G401.6 (cell line): ENCODE data around the gene UBL4B.

ENCODE experiments used
- FAIRE-seq: peaks from 2 replicates; lab custom pipeline; 2012; peaks lifted over from hg19 to GRCh38; lab: Jason Lieb, UNC

Gene UBL4B

DNA sequence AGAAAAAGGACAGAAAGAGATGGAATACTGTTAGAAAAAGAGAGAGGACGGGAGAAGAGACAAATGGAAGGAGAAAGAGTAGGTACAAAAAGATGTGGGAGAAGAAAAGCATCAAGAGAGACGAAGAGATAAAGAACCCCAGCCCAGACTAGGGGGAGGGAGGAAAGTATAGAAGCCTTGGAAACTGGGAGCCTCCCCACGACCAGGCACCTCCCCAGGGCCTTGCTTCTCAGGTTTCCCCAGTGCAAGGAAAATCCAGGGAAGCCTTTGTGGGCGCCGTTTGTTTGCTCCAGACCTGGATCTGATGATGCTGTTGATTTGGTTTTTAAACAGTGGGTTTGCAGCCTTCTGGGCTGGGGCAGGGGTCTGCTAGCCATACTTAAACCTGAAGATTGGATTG is 26.6 kb upstream of the UBL4B start:
- no peak for FAIRE-seq

DNA sequence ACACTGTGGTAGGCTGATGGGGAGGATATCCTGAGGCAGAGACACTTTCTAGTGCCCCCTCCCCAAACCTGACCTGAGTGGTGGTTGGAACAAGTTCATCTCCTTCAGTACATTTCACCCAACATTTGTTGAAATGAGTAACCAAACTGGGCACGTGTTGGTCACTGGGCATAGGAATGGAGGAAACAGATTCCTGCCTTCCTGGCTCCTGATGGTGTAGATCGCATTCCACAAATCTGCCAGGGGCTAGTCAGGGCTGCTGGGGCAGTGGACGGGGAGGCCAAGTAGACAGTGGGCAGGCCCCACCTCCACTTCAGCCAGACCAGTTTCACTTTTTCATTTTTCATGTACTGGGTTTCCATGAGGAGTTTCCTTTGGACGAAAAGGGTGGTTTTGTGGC is 25.3 kb upstream of the UBL4B start:
- FAIRE-seq: no peak

DNA sequence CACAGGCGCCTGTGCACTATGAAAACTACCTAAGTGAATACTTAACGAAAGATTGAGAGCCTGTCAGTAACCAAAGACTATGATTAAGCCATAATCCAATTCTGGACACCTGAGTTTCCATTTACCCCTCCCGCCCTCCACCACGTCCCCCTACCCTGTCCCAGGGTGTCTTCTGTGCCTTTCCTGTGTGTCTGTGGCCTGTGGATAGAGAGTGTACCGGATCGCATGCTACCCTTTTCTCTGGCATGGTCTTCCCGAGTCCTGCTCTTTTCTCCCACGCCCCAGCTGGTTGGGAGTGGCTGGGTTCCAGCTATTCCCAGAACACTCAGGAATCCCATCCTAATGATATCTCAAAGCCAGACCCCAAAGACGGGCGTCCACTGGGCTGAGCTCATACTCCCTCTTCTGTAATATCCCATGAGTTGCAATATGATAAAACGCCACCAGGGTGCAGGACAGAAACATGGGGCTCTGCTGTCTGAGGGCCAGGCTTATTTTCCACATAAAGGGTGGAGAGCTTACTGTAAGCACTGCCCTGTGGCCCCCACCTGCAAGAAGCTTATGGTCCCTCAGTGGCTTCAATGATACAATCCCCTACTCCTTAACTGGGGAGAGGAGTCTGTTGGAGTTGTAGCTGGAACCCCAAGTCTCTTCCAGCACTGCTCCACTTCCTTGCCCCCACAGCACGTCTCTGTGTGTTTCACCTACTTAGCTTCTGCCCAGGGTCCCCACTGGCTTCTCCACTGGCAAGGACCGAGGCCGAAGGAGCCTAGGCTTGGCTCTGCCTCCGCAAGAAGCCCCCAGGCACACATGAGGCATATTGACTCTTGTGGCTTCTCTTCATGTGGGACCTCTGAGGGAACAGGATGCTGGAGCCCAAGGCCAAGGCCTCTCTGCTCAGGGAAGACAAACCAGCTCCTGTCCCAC is 24.2 kb upstream of the UBL4B start:
- no peak for FAIRE-seq

DNA sequence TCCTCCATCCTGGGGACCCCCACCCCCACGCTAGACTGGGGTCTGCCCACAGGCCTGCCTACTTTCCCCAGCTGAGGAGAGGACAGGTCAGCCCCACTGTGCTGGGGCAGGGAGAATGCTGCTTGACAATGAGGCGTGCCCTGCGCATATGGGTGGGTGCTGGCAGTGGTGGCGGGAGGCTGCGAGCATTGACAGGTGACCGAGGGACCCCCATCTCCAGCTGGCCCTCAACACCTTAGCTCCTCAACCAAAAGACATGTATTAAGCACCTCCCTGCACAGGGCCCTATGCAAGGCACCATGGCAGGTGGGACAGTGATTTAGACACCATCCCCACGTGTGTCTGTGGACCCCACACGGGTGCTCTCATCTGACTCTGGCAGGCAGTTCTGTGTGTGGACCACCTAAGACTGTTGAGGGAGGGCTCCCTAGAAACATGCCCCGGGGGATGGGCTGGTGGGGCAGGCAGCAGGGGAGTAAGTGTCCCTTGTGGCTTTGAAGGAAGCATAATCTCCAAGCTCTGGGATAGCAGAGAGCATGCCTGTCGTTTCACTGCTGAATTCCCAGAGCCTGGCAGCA is 23.4 kb upstream of the UBL4B start:
- FAIRE-seq: no peak

DNA sequence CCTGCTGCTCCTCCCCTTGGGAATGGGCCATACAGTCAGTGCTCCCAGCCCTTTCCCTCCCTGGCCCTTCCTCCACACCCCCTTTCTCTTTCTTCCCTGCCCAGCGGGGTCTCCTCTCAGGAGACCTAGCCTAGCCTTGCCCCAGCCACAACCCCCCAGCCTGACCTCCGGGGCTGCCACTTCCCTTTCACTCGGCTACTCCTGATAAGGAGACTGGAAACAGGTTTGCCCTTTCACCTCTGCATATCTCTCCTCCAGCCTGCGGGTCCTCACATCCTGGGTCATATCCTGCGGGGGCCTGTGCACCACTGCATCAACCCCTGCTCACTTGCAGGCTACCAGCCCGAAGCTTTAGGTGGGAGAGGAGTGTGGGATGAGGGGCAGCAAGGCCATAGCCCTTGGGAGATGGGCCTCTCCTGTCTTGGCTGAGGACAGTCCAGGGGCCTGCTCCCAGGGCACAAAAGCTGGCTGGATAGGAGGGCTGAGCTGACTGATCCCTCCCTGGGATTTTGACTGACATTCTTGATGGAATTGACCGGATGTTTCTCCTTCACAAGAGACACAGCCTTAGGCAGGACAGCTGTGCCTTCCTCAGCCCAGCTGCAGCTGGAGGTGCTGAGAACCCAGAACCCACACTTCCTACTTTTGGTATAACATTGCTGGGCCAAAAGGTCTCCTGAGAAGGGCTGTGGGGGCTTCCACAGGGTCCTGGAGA is 22.5 kb upstream of the UBL4B start:
- no peak for FAIRE-seq

DNA sequence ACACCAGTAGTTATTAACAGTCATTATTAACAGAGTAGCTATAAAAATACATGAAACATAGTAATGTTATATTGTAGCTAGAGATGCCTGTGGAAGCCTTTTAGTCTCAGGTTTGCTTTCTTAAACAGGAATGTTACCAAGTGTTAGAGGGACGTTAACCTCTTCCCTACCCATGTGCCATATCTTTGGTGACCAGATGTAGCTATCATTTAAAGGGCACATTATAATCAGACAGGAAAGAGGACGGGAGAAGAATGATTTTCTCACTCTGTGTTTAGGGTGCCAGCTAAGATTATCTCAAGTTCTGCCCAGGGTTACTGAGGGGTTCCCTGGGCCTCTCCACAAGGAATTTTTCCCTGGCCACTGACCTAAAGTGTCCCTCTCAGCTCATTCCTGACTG is 20.9 kb upstream of the UBL4B start:
- no peak for FAIRE-seq

DNA sequence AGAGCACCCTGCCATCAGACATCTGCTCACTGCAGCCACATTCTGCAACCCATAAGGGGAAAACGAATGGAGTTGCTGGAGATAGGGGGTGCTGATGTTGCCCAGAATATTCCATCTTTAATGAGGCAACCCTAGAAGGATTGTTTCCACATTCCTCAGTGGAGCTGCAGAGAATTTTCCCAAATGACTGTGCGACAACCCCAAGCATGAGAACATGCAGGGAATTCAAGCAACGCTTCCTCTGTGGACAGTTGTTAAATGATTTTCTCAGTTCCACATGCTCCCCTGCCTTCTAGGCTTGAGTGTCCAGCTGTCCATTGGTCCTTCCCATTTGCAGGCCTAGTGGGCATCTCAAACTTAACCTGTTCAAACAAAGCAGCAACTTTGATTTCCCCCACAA is 20.5 kb upstream of the UBL4B start:
- no peak for FAIRE-seq

DNA sequence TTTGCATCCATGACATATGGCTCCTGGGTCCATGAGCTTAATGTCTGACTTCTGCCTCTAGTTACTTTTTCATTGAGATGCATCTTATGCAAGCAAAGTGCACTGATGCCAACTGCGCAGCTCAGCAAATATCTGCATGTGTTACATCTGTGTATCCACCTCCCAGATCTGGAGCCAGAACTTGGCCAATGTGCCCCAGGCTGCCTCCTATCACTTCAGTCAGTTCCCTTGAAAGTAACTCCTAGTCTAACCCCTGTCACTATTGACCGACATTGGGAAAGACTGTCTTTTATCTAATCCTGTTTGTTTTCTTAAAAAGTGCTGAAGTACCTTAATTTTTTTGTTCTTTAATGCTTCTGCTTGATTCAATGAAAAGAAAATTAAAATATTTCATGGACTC is 19.3 kb upstream of the UBL4B start:
- no peak for FAIRE-seq

DNA sequence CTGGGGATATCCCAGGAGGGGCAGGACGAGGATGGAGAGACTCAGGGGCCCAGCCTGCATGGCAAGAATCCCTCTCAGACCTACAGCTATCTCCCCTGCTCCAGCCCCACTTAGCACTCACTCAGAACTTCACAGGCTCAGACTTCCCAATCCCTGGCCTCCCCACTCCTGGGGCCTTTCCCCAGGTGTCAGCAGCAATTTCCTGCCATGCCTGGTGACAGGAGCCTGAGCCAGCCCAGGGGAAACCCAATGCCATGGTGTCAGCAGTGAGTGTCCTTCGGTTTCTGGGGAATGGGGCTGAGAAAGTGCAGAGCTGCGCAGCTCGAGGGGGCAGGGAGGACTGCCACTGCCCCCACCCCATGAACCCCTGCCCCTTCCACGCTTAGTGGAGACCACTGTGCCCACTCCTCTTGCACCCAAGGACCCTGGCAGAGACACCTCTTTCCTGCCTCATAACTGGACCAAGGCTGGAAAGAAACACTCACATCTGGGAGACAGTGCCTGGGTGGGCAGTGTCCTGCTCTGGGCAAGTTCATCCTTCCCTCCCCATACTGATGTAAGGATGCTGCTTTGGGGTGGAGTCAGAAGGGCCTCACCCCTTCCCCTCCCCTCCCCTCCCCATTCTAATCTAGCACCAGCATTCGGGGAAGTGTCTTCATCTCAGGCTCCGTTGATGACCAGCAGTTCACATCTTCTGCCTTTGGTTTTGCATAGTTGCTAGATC is 17.1 kb upstream of the UBL4B start:
- FAIRE-seq: no peak

DNA sequence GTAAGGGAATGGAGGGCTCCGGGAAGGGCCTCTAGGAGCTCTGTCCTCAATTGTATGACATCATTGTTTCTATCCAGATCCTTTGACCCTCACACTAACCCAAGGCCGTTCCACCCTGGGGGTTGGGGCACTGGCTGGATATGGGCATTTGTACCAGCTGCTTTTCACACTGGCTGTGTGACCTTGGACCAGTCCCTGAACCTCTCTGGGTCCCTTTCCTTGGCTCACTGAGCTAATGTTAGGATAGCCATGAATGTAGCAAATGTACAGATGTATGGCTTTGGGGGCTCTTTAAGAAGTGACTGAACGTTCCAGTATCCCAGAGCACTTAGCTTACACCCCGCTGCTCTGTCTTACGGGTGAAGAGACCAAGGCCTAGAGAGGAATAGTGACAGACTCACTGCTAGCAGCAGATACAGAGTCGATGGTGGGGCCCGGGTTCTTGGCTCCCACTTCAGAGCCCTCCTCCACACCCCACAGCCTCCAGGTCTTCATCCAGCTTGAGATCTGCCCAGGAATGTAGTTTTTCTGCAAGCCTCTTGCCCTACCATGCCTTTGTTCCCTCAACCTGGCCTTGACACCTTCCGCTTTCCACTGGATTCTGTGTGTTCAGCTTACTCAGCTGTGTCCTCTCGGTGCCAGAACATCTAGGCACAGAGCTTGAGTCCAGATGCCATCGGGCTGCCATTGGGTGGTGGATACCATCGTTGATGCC is 14.6 kb upstream of the UBL4B start:
- no peak for FAIRE-seq

DNA sequence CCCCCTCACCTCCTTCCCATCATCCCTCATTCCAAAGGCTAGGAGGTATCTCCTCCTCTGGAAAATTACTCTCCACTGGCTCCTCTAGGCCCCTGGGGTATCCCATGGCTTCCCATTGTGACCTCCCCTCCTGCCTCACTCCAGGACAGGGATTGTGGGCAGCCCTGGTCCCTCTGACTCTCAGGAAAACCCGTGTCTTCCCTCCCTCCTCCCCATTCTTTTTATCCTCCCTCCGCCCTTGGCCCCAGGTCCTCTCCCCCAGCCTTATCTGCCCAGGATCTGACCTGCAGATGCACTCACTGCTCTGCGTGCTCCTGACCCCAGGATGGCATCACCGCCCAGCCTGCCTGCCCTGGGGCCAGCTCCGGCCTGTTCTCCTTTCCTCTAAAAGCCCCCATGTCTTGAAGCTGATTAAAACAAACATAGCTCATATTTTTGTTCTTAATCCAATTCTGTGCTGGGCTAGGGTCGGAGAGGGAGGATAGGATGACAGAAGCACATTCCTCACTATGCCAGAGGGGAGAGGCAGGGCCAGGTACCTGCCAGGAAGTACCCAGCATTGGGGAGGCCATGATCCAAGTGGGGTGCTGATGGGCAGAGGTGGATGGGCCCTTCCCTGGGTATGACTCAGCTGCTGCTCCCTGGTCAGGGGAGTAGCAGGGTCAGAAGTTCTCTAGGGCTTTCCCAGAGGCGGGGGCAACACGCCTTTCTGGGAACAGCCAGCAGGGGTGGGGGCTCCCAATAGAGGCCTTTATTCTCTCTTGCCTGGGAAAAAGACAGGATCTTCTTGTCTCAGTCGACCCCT is 13.8 kb upstream of the UBL4B start:
- no peak for FAIRE-seq

DNA sequence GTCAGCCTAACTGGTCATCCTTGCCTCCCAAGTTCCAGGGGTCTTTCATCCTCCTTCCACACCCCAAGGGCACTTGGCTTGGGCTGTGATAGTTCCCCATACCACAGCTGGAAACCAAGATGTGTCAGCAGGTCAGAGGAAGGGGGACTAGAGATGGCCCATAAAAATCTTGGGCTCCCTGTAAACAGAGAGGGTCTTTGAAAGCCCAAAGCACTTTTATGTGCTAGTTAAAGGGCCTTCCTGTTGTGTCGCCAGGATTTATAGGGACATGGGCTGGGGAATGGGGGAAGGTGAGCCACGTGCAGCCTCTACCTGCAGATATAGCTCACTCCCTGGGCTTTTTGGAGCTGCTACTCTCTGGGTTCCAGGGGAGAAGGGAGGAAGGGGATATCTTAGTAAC is 11.9 kb upstream of the UBL4B start:
- no peak for FAIRE-seq

DNA sequence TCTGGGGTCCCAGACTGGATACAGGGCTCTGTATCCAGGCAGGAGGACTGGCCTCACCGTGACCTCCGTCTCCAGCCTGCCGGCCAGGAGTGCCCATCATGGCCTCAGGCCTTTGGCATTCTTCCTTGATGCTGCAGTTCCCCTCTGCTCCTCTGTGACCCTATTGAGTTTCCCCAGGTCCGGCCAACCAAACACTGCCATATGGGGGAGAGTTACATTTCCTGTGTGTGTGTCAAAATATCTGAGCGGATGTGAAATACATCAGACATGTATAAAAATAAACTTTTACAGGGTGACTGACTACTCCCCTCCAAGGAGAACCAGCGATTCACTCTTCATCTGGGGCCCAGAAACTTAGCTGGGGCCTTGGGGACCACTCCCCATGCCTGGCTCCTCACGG is 10.2 kb upstream of the UBL4B start:
- no peak for FAIRE-seq

DNA sequence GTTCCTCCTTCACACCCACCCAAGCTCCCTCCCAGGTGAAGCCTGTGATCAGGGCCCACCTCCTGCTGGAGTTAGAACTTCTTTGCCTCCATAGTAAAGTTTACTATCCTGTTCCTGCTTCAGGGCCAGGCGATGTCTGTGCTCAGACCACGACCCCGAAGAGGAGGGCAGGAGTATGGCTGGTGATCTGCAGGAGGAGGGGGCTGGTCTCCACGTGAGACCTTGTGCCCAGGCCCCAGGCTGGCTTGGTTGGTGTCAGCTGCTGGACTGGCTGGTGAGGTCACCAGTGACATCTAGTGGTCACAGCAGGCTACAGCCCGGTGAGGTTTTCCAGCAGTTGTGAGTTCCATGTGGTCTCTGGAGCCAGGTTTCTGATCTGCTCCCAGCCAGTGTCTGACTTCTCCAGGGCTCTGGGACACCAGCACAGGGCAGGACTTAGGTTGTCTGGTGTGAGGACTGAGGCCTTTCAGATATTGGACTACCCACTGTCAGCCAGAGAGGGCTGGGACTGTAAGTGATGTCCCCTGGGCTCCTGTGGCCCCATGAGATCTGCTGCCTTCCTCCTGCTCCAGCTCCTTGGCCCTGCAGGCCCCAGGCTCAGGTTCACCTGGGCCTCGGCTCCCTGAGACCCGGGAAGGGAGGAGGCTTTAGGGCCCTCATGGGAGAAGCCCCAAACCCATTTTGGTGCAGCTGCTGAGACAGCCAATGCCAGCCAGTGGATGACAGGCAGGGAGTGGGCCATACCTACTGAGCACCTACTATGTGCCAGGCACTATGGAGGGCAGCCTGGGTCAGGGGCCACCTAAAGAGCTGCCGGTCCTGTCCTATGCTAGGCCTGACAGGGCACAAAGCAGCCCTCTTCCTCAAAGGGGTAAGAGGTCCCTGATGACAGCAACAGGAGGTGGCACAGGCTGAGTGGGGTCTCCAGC is 6.0 kb upstream of the UBL4B start:
- FAIRE-seq: peak; percentile 88

DNA sequence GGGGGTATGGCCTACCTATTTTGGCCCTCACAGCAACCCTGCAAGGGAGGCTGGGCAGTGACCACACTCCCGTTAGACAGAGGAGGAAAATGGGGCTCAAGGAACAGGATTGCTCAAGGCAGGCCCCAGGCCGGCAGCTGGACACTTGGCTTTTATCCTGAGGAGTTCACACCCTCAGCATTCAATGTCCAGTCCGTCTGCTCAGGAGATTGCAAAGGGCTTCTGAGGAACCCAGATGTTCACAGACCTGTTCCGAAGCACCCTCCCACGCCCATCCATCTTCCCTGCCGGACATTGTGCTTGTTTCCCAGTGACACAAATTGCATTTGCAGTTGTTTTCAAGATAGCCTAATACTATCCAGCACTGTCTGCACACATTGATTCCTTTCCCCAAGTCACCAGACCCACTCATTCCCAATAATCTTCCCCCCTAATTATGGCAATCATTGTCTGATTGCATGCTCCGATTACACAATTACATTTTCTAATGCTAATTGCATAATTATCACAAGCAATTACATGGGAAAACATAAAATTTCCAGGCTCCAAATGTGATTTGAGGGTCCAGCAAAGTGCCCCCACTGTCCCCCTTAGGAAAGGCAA is 4.3 kb upstream of the UBL4B start:
- no peak for FAIRE-seq

DNA sequence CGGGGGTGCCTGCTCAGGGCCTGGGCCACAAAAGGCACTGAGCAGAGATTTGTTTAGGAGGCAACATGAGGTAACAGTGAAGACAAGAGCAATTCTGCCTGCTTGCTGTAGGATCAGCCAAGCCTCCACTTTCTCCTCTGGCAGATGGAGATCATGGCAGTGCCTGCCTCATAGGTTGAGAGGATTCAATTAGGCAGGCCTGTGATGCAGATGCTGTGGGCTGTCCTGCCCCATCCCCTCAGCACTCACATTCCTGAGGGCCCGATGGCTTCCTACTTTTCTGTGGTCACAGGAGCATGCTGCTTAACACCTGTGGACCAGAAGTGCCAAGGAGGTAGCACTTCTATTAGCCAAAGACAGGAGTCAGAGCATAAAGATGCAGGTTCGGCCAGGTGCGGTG is 1.2 kb upstream of the UBL4B start:
- FAIRE-seq: no peak

DNA sequence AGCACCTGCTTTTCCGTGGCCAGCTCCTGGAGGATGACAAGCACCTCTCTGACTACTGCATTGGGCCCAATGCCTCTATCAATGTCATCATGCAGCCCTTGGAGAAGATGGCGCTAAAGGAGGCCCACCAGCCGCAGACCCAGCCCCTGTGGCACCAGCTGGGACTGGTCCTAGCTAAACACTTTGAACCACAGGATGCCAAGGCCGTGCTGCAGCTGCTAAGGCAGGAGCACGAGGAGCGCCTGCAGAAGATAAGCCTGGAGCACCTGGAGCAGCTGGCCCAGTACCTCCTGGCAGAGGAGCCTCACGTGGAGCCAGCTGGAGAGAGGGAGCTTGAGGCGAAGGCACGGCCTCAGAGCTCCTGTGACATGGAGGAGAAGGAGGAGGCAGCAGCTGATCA is 413 bp downstream of the UBL4B start:
- no peak for FAIRE-seq

DNA sequence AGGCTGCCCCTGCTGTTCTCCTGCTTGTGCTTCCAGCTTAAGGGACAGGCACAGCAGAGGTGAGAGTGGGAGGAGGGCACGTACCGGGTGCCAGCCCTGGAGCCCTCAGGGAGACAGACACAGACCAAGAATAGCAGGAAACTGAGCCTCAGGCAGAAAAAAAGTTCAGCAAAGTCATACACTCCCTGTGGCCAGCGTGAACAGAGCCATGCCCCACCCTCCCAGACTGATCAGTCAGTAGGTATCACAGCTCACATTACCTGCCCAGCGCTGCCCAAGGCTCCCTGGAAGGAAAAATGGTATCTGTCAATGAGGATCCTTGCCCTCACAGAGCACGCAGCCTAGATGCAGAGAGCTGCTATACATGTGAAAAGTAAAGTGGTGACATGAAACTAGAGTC is 1.3 kb downstream of the UBL4B start:
- no peak for FAIRE-seq

DNA sequence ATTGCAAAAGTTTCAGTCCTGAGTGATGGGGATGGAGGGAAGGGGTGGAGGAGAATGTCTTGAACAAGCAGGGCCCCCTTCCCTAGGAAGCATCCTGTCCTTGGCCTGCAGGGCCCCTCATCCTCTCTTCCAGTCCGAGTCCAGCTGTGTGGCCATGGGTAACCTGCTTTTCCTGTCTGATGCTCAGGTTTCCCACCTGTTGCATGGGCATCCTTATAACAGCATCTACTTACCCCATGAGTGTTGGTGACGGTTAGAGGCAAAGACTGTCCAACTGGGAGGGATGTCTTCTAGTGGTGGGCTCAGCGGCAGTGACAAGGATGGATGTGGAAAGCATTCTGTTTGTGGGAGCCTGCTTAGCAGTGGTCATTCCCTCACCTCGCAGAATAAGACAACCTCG is 1.9 kb downstream of the UBL4B start:
- FAIRE-seq: no peak

DNA sequence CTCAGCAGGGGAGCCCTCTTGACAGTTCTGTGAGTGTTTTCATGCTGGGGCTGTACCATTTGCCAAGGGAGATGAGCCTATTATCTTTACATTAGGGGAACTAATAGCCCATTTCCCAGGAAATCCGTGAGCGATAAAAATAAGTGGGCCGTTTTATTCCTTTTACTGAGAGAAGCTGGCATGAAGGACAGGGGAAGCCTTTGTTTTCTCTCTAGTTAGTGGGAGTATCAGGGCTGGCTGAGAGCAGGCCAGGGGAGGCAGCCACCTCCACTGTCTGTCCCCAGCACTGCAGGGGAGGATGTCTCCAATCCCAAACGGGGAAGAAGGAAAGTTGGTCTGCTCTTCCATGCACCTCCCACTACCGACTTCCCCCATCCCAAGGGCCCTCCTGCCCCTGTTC is 2.5 kb downstream of the UBL4B start:
- FAIRE-seq: no peak
